Occipital lobe (tissue), 2 donors: Measurements from ENCODE around the gene URB2. TPM values are rescaled to one million over a fixed set of nuclear protein-coding genes. Genes with fewer than 3 reads are reported as not detected.

Experiments
- DNase-seq: peaks from one replicate; lab custom pipeline; 2025; lab: John Stamatoyannopoulos, UW
- total RNA-seq: library from RNA; depleted of rRNA; stranded (reverse); fragments of >200 nt; gene quantifications from one replicate; pipeline ENCODE4 v1.2.3, GENCODE V29; 2014

Gene URB2
- total RNA-seq, 1 donor from 2014 or later: 13.1 TPM

DNA sequence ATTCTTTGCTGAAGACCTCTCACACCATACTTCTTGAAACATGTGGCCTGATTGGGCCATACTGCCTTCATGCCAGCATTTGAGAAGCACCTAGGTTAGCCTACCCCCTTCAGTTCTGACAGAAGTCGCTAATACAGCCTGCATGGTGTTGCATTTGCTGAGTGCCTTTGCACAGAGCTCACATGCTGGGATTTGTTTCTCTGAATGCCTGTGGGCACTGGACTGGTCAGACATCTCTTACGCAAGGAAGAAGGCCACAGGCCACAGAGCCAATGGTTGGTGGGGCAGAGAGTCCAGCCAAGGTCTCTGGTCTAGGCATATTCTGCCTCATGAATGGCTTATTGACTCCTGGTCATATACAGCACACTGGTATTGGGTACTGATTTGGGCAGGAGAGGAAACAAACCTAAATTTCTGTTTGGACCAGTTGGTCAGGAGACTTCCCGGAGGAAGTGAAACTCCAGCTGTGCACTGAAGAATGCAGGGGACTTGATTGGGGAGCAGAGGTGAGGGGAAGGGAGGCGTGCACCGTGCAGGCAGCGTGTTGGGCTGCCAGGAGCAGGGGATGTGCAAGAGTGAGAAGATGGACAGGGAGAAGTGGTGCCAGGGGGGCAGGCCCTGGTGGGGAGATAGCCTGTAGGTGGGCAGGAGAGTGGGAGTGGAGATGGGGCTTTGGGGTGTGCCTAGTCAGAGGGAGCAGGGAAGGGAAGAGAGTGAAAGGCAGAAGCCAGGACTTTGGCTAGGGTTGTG, 18.1 kb downstream of the URB2 start:
- no peak for DNase-seq

- no peak for DNase-seq
These were observed 19.4 kb downstream of the URB2 start for GRCh38 chr1:229645324-229645993.

DNA sequence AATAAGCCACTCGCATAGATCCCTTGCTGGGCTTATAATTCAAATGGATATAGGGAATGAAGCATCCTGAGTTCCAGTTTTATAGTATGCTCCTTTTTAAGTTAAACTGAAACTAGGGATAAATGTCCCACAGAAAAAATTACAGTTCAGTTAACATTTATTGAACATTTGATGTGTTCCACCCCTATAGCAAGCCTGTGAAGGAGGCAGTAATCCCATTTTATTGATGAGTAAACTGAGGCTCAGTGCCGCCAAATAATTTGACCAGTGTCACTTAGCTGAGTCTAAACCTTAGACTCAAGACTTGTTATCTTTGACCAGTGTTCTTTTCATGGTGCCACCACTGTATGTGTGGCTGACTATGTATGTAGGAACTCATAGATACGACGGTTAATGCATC, 22.4 kb downstream of the URB2 start:
- no peak for DNase-seq

DNA sequence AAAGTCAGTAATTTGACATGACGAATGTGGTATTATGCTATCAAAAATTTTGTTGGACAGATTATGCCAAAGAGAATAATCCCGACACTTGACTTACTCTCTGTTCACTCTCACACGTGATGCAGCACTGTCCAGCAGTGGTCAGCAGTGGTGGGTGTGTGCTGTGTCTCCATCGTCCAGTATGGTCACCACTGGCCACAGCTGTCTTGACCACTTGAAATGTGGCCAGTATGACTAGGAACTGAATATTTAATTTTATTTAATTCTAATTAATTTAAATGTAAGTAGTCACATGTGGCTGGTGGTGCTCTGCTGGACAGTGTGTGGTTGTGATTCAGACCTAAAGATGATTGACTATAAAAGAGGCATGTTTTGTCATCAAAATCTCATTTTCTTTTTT, 24.0 kb downstream of the URB2 start:
- no peak for DNase-seq

DNA sequence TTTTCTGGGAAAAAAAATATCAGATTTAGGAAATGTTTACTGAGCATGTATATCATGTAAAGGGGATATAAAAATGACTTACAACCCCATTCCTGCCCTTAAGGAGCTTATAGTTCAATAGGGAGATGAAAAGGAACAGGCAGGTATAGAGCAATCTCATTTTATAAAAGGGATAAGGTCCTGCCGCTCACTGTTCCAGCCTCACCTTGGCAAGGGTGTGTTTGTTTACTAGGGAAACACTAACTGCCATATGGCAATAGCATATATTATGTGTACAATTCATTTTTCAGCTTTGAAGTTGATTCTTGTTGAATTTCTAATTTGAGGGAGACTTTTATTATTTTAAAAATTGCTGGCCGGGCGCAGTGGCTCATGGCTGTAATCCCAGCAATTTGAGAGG, 25.5 kb downstream of the URB2 start:
- no peak for DNase-seq

GRCh38 chr1:229653420-229653819, 27.4 kb downstream of the URB2 start:
- no peak for DNase-seq

DNA sequence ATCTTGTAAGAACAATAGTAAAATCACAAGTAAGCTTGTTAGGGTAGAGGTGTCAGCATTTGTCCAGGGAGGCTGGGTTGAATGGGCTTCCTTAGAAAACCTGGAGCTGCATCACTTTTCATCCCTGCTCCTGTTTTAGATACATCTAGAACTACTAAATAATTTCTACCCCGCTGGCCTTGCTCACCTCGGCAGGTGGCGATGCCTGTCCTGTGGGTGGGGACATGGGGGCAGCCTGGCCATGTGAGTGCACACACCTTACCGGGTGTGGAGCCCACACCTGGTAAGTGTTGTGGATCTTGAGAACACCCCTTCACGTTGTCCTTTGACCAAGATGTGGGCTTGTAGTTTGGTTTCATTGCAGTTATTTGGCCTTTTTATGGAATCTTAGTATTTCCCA, 29.7 kb downstream of the URB2 start:
- no peak for DNase-seq

DNA sequence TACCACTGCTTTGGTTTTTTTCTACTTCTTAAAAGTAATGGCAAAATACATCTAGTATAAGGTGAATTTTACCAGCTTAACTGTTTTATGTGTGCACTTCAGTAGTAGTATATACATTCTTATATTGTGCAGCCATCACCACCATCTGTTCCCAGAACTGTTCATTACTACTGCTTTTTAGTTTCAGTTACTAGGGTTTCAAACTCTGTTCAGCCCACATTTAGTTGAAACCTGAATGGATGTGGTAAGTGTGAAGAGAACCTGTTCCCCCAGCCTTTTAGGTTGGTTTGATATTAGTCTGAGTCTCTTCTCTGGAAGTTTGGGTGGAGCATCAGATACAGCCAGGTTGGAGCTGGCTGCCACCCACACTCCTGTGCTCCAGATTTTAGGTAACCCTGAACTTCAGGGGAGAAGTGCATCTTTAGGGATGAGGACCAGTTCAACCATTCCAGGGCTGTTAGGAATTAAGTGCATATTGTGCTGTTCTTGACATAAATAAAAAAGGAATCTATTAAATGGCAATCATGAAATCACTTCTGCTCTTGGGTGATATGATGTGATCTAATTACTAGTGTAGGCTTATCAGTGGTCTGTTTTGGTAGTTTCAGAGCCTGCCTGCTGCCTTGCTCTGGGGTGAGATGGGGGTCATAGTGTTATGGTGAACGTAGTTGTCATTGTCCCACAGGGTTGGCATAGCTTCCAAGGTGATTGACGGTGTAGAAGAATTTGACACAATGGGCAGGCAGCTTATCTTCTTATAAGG, 32.1 kb downstream of the URB2 start:
- DNase-seq: no peak

DNA sequence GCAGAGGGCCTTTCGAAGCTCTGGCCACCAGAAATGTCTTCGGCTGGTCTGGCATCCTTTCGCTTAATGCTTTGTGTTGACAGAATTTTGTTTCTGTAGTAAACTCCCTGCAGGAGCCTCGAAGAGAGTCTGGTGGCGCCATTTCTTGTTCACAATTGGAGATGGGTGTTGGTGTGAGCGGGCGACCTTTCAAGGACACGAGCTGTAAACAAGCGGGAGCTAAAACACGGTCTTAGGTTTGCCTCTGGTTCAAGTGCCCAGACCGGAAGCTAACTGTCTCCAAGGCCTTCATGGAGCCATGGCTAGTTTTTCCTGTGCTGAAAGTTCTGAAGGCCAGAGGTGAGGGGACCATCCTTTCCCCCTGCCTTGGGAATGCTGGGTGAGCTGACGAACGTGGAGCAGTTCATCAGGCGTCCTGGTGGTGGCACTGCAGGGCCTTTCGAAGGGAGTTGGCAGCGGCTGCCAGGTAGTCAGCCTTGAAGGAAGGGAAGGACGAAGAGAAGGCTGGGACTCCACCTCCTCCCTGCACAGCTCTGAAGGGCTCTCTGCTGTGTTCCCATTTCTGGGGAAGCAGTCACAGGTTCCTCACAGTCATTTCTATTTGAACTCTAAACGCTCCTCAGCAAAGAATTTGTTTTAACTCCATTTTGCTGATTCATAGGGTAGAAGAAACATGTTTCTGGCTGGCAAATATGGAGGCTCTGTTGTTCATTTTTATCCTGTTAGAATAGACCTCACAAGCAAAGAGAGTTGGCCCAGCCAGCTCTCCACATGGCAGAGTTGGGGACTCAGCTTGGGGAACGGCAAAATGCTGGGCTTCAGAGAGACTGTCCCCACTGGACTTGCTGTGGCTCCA, 35.2 kb downstream of the URB2 start:
- peak; percentile 73 for DNase-seq

- no peak for DNase-seq
These were observed 35.9 kb downstream of the URB2 start for GRCh38 chr1:229661897-229662296.

DNA sequence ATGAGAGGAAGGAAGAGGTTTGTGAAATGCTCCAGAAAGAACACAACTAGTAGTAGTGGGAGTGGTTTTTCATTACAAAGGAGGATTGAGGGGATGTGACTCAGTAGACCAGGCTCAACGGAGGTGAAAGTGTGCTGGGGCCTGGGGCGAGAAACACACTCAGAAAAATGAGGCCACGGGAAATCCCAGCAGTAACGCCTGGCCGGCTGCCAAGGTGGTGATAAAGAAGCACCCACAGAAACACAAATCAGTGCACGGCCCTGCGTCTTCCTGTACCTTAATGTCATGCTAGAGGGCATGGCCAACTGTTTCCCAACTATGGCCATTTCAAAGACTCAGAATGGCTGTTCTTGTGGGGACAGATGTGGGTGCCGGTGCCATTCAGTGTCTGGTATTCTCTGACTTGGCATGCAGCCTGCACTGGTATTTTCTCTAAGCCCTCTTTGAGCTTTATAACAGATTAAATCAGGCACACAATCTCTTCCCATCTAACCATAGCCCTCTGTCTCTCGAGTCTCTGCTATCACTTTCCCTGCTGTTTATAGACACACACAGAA, 38.2 kb downstream of the URB2 start:
- DNase-seq: no peak

DNA sequence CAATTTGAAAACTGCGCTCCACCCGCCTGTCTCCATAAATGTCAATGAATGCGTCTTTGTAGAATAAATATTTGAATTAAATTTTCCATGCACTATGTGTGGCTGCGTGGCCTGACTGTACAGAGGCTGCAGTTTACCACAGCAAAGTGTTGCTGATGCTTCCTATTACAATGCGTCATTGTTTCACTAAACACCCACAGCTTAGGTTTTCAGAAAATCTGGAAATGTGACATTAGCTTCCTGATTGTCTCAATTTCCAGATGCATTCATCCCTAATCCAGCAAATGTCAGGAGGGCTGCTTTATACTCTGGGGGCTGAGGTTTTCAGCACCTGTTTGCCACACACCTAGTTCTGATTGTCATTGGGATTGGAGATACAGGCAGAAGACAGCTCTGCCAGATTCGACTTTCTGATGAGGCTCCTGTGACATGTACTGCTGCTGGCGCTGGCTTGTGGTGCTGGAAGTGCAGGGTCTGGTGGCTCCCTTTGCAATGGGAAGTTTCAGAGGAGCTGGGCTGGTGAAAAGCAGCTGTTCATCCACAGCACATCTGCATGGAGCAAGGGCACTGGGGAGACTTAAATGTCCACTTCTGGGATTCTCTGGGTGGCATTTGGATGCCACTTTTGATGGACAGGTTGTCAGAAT, 40.0 kb downstream of the URB2 start:
- DNase-seq: no peak

- DNase-seq: no peak
These were observed 40.5 kb downstream of the URB2 start for GRCh38 chr1:229666585-229666984.

- no peak for DNase-seq
These were observed 43.3 kb downstream of the URB2 start for GRCh38 chr1:229669333-229669732.

GRCh38 chr1:229671310-229671709, 45.3 kb downstream of the URB2 start:
- DNase-seq: no peak

DNA sequence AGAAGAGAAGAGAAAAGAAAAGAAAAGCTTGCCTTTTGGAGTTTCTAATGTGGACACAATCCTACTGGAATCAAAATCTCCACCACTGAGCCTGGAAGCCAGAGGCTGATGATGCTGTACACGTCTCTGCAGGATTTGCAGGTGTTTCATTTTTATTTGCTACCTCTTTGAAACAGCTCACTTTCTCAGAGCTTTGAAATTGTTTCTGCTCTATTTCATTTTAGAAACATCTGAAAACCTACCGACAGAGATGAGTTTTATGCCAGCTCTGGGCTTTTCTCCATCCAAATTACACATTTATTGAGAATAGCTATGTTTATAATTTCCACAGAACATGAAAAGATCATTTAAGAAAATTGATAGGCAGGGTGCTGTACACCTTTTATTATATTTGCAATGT, 46.2 kb downstream of the URB2 start:
- DNase-seq: no peak

GRCh38 chr1:229674042-229674441, 48.0 kb downstream of the URB2 start:
- DNase-seq: no peak

DNA sequence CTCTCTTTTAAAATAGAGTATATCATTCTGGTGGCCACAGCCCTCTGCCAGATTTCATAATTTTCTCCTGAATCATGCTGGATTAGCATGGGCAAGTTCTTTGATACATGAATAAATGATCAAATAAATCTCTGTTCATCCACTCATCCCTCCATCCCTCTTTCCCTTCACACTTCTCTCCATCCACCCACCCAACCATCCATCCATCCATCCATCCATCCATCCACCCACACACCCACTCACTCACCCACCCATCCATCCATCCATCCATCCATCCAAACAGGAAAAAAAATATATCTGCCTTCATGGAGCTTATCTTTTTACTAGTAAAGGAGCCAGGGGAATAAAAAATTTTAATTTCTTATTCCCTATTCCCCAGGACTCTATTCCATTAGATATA, 49.3 kb downstream of the URB2 start:
- DNase-seq: no peak

- no peak for DNase-seq
These were observed 59.1 kb downstream of the URB2 start for GRCh38 chr1:229685149-229685548.

DNA sequence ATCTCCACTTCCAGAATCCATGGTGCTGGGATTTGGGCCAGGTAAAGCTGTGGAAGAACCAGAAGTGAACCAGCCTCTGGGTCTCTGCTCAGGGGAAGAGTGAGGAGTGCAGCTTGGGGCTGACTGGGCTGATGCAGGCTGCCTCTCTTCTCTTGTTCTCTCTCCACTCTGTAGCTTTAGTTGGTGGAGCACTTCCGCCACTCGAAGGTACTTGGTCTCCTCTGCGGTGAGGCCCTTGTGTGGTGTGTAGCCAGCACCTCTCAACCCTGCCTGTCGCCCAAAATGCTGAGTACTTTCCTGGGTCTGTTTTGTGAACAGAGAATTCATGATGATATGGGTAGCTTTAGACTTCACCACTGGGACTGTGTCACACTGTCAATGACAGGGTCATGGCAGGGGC, 63.2 kb downstream of the URB2 start:
- no peak for DNase-seq

GRCh38 chr1:229689904-229690303, 63.9 kb downstream of the URB2 start:
- DNase-seq: no peak
